Tibial nerve (tissue), 3 donors: ENCODE data around the gene MIPEP.

ENCODE experiments used
- CTCF ChIP-seq, 5 experiments: fragments of 200-600 bp in 3 of 5; fragments of 450-650 bp in 2 of 5; sonication (generic) in 3 of 5; IDR thresholded peaks; one replicate each; pipeline ENCODE4 v1.5.1; 2016 to 2019; ENCODE audit warnings: antibody characterized with exemption in 5 of 5, mild to moderate bottlenecking in 3 of 5, moderate library complexity in 2 of 5
- POLR2A ChIP-seq, 2 donors: fragments of 450-650 bp; IDR thresholded peaks; one replicate each; pipeline ENCODE4 v1.6.1; 2017; ENCODE audit warnings: antibody characterized with exemption in 2 of 2, mild to moderate bottlenecking in 2 of 2, moderate library complexity in 2 of 2

DNA sequence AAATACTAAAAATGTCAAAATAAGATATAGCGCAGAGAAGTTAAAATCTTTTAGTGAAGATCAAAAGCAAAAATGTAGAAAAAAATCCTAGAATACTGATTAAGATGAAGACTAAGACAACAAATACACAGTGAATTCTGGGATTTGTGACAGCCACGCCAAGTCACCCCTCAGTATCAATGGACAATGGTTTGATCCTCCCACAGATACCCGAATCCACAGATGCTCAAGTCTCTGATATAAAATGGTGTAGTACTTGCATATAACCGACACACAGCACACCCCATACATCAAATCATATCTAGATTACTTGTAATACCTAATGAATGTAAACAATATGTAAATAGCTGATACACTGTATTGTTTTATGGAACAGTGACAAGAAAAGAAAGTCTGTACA lies 5.9 kb downstream of the MIPEP start:
- TF ChIP-seq CTCF (IDR thresholded peaks at IDR 0.05), result no peak
- no peak for TF ChIP-seq POLR2A (IDR thresholded peaks at IDR 0.05)
